Astrocyte (in vitro differentiated cells and primary cell): ENCODE data around the gene NDUFV1.

ENCODE experiments used
- CTCF ChIP-seq: IDR thresholded peaks from 2 replicates; pipeline ENCODE4 v1.5.1; 2011; ENCODE audit warnings: low read depth, mild to moderate bottlenecking, inconsistent platforms, low read length, moderate library complexity; ENCODE audit not compliant: insufficient read depth
- EZH2 ChIP-seq: IDR thresholded peaks from 2 replicates; pipeline ENCODE4 v1.6.1; 2012; ENCODE audit warnings: mild to moderate bottlenecking, low read length, inconsistent platforms; ENCODE audit not compliant: insufficient read depth

- TF ChIP-seq CTCF = no peak
- no peak for TF ChIP-seq EZH2
Measured at GRCh38 chr11:67645521-67646461, 39.1 kb downstream of the NDUFV1 start.
